Left ventricle myocardium inferior (tissue), 1 donor: Measurements from ENCODE around the gene SMCHD1. TPM values are rescaled to one million over a fixed set of nuclear protein-coding genes. Genes with fewer than 3 reads are reported as not detected.
"Not testable (repeated sequence)": the region's sequence is repeated elsewhere in the genome, so short reads cannot be mapped to it uniquely, and the experiment has no call there.

ENCODE experiments used
- DNase-seq: peaks from one replicate; pipeline ENCODE4 v3.0.0-alpha.2; 2020
- H3K27ac ChIP-seq: fragments of 200-600 bp; replicated peaks from 2 replicates; pipeline ENCODE4 v1.8.0; 2021
- H3K27me3 ChIP-seq: fragments of 200-600 bp; 2 replicates; pipeline ENCODE4 v1.8.0; 2021; ENCODE audit warnings: low read depth
- H3K36me3 ChIP-seq: fragments of 200-600 bp; 2 replicates; pipeline ENCODE4 v1.8.0; 2021
- H3K4me1 ChIP-seq: fragments of 200-600 bp; 2 replicates; pipeline ENCODE4 v1.8.0; 2021
- H3K4me3 ChIP-seq: fragments of 200-600 bp; 2 replicates; pipeline ENCODE4 v1.8.0; 2021; ENCODE audit warnings: mild to moderate bottlenecking, moderate library complexity
- H3K9me3 ChIP-seq: fragments of 200-600 bp; replicated peaks from 2 replicates; pipeline ENCODE4 v1.8.0; 2021
- CTCF ChIP-seq: fragments of 200-600 bp; IDR thresholded peaks from 2 replicates; pipeline ENCODE4 v1.8.0; 2021; ENCODE audit warnings: antibody characterized with exemption, mild to moderate bottlenecking, borderline replicate concordance
- intact Hi-C: fragments of 100-400 bp; cut with micrococcal nuclease; formaldehyde crosslinking; loops from one replicate; pipeline ENCODE4 v1.11.0; 2022
- total RNA-seq: library from RNA; stranded (reverse); fragmentation: NEBNext Ultra II Directional; extraction: Animal tissue kit (Norgen Biotek cat#: 25700); gene quantifications from one replicate; pipeline ENCODE4 v1.2.1, GENCODE V29; 2021
- donor health status: DM: no; HTN: yes; CAD: no; lungs with severe emphysema.

The SMCHD1 gene
- total RNA-seq, 1 donor from 2014 or later = 26.6 TPM

DNA sequence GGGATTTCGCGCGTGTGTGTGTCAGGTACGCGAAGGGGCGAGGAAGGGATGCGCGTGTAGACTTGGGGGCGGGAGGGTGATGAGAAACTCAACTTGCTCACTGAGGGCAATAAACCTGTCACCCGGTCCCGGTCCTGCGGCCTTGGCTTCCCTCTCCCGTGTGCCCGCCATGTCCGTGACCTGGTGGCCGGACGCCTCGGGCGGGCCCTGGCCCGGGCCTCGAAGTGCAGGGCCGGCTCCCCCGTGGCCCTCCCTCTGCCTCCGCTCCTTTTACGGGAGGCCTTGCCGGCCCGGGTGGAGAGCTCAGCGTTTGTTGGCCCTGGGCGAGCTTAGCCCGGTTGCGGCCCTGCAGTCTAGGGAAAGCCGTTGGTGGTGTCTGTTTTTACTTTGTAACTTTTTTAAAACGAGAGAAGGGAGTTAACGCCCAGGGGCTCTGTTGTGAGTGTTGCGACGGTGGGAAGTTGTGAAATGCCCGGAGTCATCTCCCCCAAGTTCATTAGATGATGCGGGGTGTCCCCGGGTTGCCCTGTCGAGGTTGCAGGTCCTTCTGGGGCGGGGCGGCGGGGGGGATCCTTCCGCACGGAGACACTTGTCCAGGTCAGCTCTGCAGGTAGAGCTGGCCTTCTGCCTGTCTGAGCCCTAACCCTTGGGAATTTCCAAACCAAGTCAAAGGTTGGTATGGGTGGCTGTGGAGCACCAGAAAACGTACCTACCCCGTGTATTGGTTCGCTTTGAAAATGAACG lies 883 bp downstream of the SMCHD1 start:
- peak overlapping the region; percentile 93 for H3K4me3 ChIP-seq
- peak; percentile 56 for DNase-seq
- H3K36me3 ChIP-seq = no peaks in the 10 kb centered on the region
- peaks cover 55% of the 10 kb centered on the region for H3K4me1 ChIP-seq
- no peaks in the 10 kb centered on the region for H3K9me3 ChIP-seq
- intact Hi-C loops = no loop called here
- TF ChIP-seq CTCF = no peak
- H3K27me3 ChIP-seq = no peaks in the 10 kb centered on the region
- peak overlapping the region; percentile 95 for H3K27ac ChIP-seq

- no peaks in the 10 kb centered on the region for H3K9me3 ChIP-seq
- peaks cover 55% of the 10 kb centered on the region for H3K4me1 ChIP-seq
- TF ChIP-seq CTCF = no peak
- H3K27ac ChIP-seq = peak overlapping the region; percentile 95
- H3K27me3 ChIP-seq = no peaks in the 10 kb centered on the region
- H3K36me3 ChIP-seq = no peaks in the 10 kb centered on the region
- peak overlapping the region; percentile 93 for H3K4me3 ChIP-seq
- intact Hi-C loops = no loop called here
- no peak for DNase-seq
Observed at GRCh38 chr18:2656981-2657512, 1.5 kb downstream of the SMCHD1 start.

GRCh38 chr18:2657788-2658458 lies 2.4 kb downstream of the SMCHD1 start:
- H3K4me3 ChIP-seq = peak overlapping the region; percentile 93
- H3K27ac ChIP-seq = peak overlapping the region; percentile 30
- intact Hi-C loops = no loop called here
- TF ChIP-seq CTCF = no peak
- H3K4me1 ChIP-seq = peaks cover 63% of the 10 kb centered on the region
- H3K36me3 ChIP-seq = no peaks in the 10 kb centered on the region
- no peaks in the 10 kb centered on the region for H3K9me3 ChIP-seq
- no peak for DNase-seq
- no peaks in the 10 kb centered on the region for H3K27me3 ChIP-seq

DNA sequence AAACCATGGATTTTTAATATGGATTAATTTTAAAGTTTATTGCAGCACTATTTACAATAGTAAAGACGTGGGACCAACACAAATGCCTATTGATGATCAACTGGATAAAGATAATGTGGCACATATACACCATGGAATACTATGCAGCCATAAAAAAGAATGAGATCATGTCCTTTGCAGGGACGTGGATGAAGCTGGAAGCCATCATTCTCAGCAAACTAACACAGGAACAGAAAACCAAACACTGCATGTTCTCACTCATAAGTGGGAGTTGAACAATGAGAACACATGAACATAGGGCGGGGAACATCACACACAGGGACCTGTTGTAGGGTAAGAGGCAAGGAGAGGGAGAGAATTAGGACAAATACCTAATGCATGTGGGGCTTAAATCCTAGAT lies 5.3 kb downstream of the SMCHD1 start:
- peaks cover 78% of the 10 kb centered on the region for H3K4me1 ChIP-seq

GRCh38 chr18:2662288-2662687 lies 6.8 kb downstream of the SMCHD1 start:
- intact Hi-C loops, H3K4me3 ChIP-seq, H3K27me3 ChIP-seq, DNase-seq, H3K9me3 ChIP-seq, H3K27ac ChIP-seq, H3K36me3 ChIP-seq: not testable (repeated sequence)
- H3K4me1 ChIP-seq = peaks cover 70% of the 10 kb centered on the region

More for the DNA sequence above, 5.3 kb downstream of the SMCHD1 start:
- H3K27me3 ChIP-seq, H3K4me3 ChIP-seq, H3K36me3 ChIP-seq, H3K9me3 ChIP-seq, DNase-seq, intact Hi-C loops, H3K27ac ChIP-seq: not testable (repeated sequence)

- intact Hi-C loops = no loop called here
- TF ChIP-seq CTCF = no peak
- no peaks in the 10 kb centered on the region for H3K9me3 ChIP-seq
- no peaks in the 10 kb centered on the region for H3K27me3 ChIP-seq
- no peak for DNase-seq
- H3K4me1 ChIP-seq = peaks cover 66% of the 10 kb centered on the region
- H3K4me3 ChIP-seq = no peak overlapping the region
- peaks cover 14% of the 10 kb centered on the region for H3K36me3 ChIP-seq
- H3K27ac ChIP-seq = no peak overlapping the region
Observed at GRCh38 chr18:2662990-2663389, 7.5 kb downstream of the SMCHD1 start.
